ENCODE data around the gene PVRIG.
"Not testable (repeated sequence)": the region's sequence is repeated elsewhere in the genome, so short reads cannot be mapped to it uniquely, and the experiment has no call there.

Gene PVRIG

GRCh38 chr7:100234660-100235317, 15.0 kb downstream of the PVRIG start:
- not testable (repeated sequence) for DNase-seq (ENCODE audit: low spot score)

GRCh38 chr7:100239975-100240374, 20.2 kb downstream of the PVRIG start:
- DNase-seq (ENCODE audit: low spot score), result not testable (repeated sequence)

DNA sequence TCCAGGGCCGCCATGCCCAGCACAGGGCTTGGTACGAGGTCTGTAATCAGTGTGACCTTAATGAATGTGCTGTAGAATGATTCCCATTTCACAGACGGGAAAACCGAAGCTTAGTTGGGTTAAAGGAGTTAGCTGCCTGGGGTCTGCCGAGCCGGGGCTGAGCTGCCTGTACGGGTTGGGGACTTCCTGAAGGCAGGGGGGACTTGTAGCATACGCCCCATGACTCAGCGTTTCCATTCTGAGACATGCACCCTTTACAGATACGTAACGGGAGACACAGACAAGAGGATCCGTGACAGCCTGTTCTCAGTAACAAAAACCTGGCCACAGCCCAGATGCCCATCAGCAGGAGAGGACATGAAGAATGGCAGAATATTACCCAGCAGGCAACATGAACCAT, 23.6 kb downstream of the PVRIG start:
- DNase-seq (ENCODE audit: low spot score), result not testable (repeated sequence)

GRCh38 chr7:100244988-100245605, 25.3 kb downstream of the PVRIG start:
- DNase-seq (ENCODE audit: low spot score), result not testable (repeated sequence)

DNA sequence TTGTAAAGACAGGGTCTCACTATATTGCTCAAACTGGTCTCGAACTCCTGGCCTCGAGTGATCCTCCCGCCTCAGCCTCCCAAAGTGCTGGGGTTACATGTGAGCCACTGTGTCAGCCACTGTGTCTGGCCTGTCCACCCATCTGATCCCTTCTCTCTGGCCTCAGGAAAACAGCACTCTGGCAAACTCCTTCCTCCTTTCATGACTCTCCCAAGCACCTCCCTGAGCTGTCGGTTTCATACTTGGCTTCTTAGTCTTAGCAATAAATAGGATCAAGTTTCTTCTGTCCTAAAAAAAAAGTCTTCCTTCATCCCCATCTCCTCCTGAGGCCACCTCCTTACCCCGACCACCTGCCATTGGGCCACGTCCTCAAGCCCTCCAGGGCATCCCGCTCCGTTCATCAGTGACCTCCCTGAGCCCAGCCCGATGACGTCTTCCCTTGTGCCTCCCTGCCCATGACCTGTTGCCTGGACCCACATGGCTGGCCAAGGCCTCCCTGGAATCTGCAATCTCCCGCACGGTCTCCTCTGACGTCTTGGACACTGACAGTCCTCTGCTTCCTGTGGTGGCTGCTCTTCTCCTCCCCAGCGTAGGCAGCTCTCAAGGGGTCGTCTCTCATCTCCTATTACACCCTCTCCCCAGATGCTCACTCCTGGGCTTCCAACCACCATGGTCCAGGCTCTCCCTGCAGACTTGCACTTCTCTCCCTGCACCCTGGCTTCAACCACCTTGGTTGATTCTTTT, 26.5 kb downstream of the PVRIG start:
- DNase-seq (ENCODE audit: low spot score), result not testable (repeated sequence)

DNA sequence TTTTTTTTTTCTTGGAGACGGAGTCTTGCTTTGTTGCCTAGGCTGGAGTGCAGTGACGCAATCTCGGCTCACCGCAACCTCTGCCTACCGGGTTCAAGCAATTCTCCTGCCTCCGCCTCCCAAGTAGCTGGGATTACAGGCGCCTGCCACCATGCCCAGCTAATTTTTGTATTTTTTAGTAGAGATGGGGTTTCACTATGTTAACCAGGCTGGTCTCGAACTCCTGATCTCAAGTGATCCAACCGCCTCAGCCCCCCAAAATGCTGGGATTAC, 27.1 kb downstream of the PVRIG start:
- DNase-seq (ENCODE audit: low spot score), result not testable (repeated sequence)

DNA sequence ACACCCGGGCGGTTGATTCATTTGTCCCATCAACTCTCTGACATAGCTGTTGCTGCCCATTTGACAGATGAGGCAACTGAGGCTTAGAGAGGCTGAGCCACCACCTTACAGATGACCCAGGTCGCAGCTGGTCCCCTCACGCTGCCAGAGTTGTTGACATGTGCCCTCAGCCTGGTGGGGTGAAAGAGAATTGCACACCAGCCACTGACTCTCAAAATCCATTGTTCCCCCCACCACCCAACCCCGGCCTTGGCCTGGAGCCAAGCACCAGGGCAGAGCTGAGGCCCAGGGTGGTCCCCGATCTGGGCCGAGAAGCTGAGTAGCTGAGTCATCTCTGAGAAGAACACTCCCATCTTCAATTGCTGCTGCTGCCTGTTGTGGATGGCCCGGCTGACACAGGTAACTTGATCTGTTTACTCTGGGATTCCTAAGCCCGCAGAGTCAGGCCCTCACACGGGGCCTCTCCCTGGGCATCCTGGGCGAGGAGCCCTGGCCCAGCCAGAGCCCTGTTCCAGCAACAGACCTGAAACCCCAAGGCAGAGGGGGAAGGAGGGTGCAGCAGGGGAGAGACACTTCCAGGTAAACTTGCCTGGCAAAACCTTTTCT, 27.5 kb downstream of the PVRIG start:
- no peak for DNase-seq (ENCODE audit: low spot score)

DNA sequence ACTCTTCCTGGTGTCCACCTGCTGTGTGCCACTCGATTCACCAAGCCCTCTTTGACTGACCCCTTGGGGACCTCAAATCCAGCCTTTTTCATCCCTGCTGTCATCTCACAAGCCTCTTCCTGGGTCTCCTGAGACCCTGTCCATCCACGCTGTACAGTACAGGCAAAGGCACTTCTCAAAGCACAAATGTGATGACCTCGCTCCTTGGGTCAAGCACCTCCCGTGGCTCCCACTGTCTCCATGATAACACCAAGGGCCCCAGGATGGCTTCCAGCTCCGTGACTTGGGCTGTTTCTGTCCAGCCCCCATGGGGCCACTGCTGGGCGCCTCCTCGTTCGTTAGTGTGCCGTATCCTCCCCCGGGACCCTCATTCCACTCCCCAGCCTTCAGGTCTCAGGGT, 28.7 kb downstream of the PVRIG start:
- DNase-seq (ENCODE audit: low spot score), result no peak

- DNase-seq (ENCODE audit: low spot score), result no peak
These were observed 37.3 kb downstream of the PVRIG start for GRCh38 chr7:100257017-100257416.

DNA sequence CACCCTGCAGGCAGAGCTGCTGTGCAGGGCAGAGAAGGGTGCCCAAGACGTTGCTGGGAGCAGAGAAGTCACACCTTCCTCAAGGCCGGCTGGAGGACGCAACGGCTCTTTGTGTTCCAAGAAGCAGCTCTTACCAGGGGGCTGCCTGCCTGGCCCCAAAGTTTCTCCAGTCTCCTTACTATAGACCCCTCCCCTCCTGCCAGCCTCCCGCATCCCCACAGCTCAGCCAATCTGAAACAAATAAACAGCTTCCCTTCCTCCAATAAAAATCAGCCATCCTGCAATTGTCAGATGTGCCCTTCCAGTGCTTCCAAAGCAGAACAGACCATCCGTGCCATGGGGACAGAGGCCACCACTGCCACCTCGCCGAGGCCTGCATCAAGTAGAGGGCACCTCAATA, 40.2 kb downstream of the PVRIG start:
- DNase-seq (ENCODE audit: low spot score), result not testable (repeated sequence)

DNA sequence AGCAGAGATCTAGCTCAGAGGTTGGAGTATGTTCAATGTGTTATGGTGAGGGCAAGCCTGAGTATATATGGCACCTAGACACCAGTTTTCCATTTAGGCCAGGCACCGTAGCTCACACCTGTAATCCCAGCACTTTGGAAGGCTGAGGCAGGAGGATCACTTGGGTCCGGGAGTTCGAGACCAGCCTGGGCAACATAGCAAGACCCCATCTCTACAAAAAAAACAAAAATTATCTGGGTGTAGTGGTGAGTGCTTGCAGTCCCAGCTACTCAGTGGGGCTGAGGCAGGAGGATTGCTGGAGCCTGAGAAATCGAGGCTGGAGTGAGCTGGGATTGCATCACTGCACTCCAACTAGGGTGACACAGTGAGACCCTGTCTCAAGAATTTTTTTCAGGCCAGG, 43.1 kb downstream of the PVRIG start:
- not testable (repeated sequence) for DNase-seq (ENCODE audit: low spot score)

DNA sequence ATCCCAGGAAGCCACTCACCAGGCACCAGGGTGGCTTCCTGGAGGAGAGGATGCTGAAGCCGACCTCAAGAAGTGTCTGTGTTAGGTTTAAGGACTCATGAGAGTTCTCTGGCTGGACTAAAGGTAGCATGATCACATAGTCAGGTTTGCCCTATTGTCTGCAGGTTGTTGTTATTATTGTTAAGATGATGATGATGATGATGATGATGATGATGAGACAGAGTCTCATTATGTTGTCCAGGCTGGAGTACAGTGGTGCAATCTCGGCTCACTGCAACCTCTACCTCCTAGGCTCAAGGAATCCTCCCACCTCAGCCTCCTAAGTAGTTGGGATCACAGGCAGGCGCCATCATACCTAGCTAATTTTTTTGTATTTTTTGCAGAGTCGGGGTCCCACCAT, 44.5 kb downstream of the PVRIG start:
- not testable (repeated sequence) for DNase-seq (ENCODE audit: low spot score)

GRCh38 chr7:100264669-100265165, 45.0 kb downstream of the PVRIG start:
- DNase-seq (ENCODE audit: low spot score), result not testable (repeated sequence)

DNA sequence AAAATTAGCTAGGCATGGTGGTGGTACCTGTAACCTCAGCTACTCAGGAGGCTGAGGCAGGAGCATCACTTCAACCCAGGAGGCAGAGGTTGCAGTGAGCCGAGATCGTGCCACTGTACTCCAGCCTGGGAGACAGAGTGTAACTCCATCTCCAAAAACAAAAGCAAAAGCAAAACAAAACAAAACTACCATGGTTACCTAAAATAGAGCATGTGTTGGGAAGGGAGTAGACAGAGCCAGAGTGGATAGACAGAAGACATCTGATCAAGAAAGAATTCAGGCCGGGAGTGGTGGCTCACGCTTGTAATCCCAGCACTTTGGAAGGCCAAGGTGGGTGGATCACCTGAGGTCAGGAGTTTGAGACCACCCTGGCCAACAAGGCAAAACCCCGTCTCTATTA, 46.1 kb downstream of the PVRIG start:
- not testable (repeated sequence) for DNase-seq (ENCODE audit: low spot score)

- DNase-seq (ENCODE audit: low spot score), result no peak
These were observed 47.0 kb downstream of the PVRIG start for GRCh38 chr7:100266576-100267354.

DNA sequence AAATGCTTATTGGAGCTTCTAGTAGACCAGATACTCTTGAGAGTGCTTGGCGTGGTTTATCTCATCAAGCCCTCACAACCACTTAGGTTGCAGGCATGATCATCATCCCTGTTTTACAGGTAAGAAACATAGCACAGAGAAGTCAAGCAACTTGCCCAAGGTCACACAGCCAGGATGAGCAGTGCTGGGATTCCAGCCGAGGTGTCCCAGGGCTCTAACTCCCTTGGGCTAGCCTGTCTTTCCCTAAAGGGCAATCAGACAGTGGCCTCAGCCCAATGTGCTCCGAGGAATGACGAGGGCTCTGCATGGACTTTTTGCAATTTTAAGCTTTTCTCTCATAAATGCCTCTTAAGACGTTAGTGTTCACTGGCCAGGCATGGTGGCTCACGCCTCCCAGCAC, 47.9 kb downstream of the PVRIG start:
- no peak for DNase-seq (ENCODE audit: low spot score)

- not testable (repeated sequence) for DNase-seq (ENCODE audit: low spot score)
These were observed 49.1 kb downstream of the PVRIG start for GRCh38 chr7:100268882-100269281.

- not testable (repeated sequence) for DNase-seq (ENCODE audit: low spot score)
These were observed 49.7 kb downstream of the PVRIG start for GRCh38 chr7:100269306-100270045.

GRCh38 chr7:100270046-100270918, 50.5 kb downstream of the PVRIG start:
- peak; percentile 47 for DNase-seq (ENCODE audit: low spot score)
